NCI-H226 (cell line): ENCODE results near the gene NCF2.
A peak's percentile ranks its signal among the peaks of the same experiment; 100 is the strongest.

Source experiments
- DNase-seq: peaks from one replicate; pipeline ENCODE4 v3.0.0-alpha.2; 2015

Gene NCF2

DNA sequence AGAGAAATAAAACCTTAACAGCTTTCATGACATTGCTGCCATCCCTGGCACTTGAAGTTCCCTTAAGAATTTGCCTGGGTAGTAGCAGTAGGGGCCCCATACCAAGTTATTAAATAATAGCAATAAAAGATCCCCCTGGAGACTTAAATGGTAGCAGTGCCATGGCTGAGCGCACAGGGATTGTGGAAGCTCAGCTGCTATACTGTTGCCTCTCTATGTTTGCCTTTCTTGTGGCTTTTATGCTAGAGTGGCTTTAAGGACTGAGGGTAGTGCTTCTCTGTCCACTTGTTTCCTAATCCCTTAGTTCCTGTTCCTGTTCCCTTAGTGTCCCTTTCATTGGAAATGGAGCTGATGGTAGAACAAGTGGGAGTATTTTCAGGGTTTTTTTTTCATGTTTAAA is 42.1 kb downstream of the NCF2 start:
- no peak for DNase-seq

- DNase-seq, result no peak
Measured at GRCh38 chr1:183546427-183546826, 43.8 kb downstream of the NCF2 start.

DNA sequence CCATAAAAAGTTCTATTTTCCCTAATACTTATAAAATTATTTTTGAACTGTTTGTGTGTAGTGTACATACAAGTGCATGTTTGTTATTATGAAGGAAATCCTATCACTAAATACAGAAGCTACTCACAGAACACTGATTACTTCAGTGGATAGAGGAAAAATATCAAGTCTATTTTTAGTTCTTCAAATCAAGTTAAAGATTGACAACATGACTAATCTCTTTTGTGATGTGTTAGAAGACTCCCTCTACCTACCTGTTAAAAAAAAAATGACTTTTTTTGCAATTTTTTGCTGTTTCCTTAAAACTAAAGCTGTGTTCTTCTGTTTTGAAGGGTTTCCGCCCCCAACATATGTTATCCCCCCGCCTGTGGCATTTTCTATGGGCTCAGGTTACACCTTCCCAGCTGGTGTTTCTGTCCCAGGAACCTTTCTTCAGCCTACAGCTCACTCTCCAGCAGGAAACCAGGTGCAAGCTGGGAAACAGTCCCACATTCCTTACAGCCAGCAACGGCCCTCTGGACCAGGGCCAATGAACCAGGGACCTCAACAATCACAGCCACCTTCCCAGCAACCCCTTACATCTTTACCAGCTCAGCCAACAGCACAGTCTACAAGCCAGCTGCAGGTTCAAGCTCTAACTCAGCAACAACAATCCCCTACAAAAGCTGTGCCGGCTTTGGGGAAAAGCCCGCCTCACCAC is 45.5 kb downstream of the NCF2 start:
- DNase-seq, result no peak

DNA sequence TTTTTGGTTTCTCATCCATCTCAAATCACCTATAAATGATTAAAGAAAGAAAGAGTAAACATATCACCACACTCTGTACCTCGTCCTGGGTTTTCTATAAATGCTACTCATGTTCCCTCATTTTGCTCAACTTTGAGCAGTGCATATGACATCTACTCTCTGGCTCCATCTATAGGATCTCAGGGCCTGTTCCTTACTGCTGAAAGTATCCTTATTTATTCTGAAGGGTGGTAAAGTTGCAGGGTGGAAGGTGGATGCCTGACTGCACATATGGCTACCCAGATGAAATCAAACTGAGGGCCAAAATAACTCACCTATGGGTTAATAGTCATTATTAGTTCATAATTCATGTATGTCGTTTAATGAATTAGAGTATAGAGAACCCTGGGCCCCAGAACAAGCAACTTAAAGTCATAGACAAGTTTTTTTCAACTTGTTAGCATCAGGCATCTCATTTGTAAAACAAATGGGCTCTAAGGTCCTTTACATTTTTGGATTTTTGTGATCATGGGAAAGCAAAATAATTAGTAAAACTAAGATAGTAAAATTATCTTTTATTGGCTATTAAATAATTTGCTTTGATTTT is 46.5 kb downstream of the NCF2 start:
- DNase-seq, result peak; percentile 7

GRCh38 chr1:183537405-183537804 is 52.9 kb downstream of the NCF2 start:
- no peak for DNase-seq

GRCh38 chr1:183533617-183534174 is 56.6 kb downstream of the NCF2 start:
- DNase-seq, result no peak

GRCh38 chr1:183528577-183528976 is 61.7 kb downstream of the NCF2 start:
- DNase-seq, result no peak

GRCh38 chr1:183522104-183522503 is 68.2 kb downstream of the NCF2 start:
- DNase-seq, result no peak

- DNase-seq, result no peak
Measured at GRCh38 chr1:183520379-183520778, 69.9 kb downstream of the NCF2 start.

DNA sequence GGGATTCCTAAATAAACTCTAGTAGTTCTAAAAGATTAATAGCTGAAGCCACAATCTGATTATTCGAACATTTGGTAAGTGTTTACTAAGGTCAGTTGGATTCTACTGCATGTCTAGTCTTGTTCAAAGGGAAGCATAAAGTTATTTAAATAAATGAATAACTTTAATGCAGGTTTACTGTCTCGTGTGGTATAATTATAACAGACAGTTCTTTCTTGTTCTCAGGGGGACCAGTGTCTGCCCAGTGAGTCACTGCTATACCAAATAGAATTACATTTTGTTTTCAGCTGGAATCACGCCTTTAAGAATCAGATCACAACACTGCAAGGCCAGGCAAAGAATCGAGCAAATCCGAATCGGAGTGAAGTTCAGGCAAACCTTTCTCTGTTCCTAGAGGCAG is 72.9 kb downstream of the NCF2 start:
- DNase-seq, result no peak

DNA sequence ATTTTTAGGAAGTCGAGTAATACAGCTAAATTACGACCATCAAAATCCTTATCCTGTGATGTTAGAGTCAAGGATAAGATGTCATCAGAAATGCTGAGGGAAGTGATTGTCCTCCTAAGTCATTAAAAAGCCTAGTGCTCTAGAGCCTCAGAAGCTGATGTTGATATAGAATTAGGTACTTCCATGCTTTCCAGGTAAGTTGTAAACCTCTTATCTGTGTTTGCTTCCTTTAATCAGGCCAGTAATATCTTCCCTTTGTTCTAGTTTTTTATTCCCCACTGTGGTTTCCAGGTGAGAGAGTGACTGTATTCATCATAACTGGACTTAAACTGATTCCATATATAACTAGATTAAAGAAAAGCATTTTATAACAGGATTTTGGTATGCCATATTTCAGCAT is 73.5 kb downstream of the NCF2 start:
- no peak for DNase-seq

GRCh38 chr1:183515002-183515689 is 75.1 kb downstream of the NCF2 start:
- DNase-seq, result peak; percentile 27

GRCh38 chr1:183514235-183514634 is 76.0 kb downstream of the NCF2 start:
- DNase-seq, result no peak

- no peak for DNase-seq
Measured at GRCh38 chr1:183512450-183512849, 77.8 kb downstream of the NCF2 start.

GRCh38 chr1:183508694-183509093 is 81.6 kb downstream of the NCF2 start:
- DNase-seq, result no peak

DNA sequence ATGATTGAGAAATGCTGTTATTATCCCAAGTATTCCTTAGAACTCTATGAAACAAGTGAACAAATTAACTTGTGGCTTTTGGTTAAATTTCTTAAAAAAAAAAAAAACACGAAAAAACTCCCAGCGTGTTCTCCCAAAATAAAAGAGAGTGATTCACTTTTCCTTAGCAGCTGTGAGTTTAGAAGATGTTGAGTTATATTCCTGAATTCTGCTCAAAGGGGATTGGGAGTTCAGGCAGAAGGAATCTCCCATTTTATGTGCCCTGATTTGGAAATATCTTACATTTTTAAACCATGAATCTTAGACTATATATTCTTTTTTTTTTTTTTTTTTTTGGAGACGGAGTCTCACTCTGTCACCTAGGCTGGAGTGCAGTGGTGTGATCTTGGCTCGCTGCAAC is 83.7 kb downstream of the NCF2 start:
- no peak for DNase-seq
